ENCODE results near the gene TTBK2.

DNA sequence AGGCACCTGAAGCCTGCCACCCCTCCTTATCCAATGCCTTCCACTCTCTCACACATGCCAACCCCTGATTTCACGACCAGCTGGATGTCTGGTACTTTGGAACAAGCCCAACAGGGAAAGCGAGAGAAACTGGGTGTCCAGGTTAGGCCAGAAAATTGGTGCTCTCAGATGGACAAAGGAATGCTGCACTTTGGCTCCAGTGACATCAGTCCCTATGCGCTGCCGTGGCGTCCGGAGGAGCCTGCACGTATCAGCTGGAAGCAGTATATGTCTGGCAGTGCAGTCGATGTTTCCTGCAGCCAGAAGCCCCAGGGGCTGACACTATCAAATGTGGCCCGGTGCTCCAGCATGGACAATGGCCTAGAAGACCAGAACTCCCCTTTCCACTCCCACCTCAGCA lies 228.8 kb downstream of the TTBK2 start:
- TF ChIP-seq POLR2AphosphoS5 (IDR thresholded peaks at IDR 0.05; ENCODE audit: low read depth) (no peak), CTCF (IDR thresholded peaks at IDR 0.05; ENCODE audit: insufficient read depth, low read length) (no peak), REST (IDR thresholded peaks at IDR 0.05; ENCODE audit: insufficient replicate concordance, low read depth) (no peak), GABPA (IDR thresholded peaks at IDR 0.05; ENCODE audit: low read depth) (no peak)
